Measurements from ENCODE around the gene LONP1.

LONP1 gene

GRCh38 chr19:5648464-5648863, 71.5 kb downstream of the LONP1 start:
- no peak for DNase-seq (ENCODE audit: low read depth)

- DNase-seq (ENCODE audit: low read depth): no peak
These were observed 73.2 kb downstream of the LONP1 start for GRCh38 chr19:5646703-5647102.

- no peak for DNase-seq (ENCODE audit: low read depth)
These were observed 74.5 kb downstream of the LONP1 start for GRCh38 chr19:5645409-5645808.

GRCh38 chr19:5644037-5644436, 75.9 kb downstream of the LONP1 start:
- no peak for DNase-seq (ENCODE audit: low read depth)

- DNase-seq (ENCODE audit: low read depth): no peak
These were observed 76.9 kb downstream of the LONP1 start for GRCh38 chr19:5643060-5643459.

GRCh38 chr19:5642204-5642603, 77.7 kb downstream of the LONP1 start:
- no peak for DNase-seq (ENCODE audit: low read depth)
